Psoas muscle (tissue), 8 donors: ENCODE results near the gene PTPN7. TPM values are rescaled to one million over a fixed set of nuclear protein-coding genes. Genes with fewer than 3 reads are reported as not detected.

Experiments
- ATAC-seq, 4 donors: fragments of 200-7000 bp; cut with Tn5 transposase; one replicate each; pipeline ENCODE4 v1.9.1; 2020; ENCODE audit warnings: moderate library complexity in 3 of 4, mild to moderate bottlenecking in 2 of 4
- DNase-seq, 2 donors: peaks; one replicate each; pipeline ENCODE4 v3.0.0-alpha.2; 2020
- H3K27ac ChIP-seq: fragments of 200-600 bp; one replicate; pipeline ENCODE4 v1.8.0; 2022
- H3K27me3 ChIP-seq, 3 donors: fragments of 200-600 bp in 1 of 3; one replicate each; pipeline versions ENCODE4 v1.6.1 to v1.8.0; 2013 to 2022; ENCODE audit warnings: low read length in 2 of 3, mild to moderate bottlenecking in 2 of 3, moderate library complexity in 1 of 3; ENCODE audit not compliant: insufficient read depth in 3 of 3
- H3K36me3 ChIP-seq, 2 donors: fragments of 200-600 bp in 1 of 2; one replicate each; pipeline versions ENCODE4 v1.6.1 to v1.8.0; 2013 to 2022; ENCODE audit warnings: low read depth in 1 of 2, mild to moderate bottlenecking in 1 of 2, moderate library complexity in 1 of 2; ENCODE audit not compliant: insufficient read depth in 1 of 2
- H3K4me1 ChIP-seq: fragments of 200-600 bp; one replicate; pipeline ENCODE4 v1.8.0; 2022
- H3K4me3 ChIP-seq: fragments of 200-600 bp; one replicate; pipeline ENCODE4 v1.8.0; 2022; ENCODE audit warnings: mild to moderate bottlenecking
- H3K9me3 ChIP-seq: fragments of 200-600 bp; one replicate; pipeline ENCODE4 v1.8.0; 2022
- CTCF ChIP-seq: fragments of 200-600 bp; IDR thresholded peaks from one replicate; pipeline ENCODE4 v1.8.0; 2022; ENCODE audit warnings: antibody characterized with exemption
- WGBS, 3 donors: extraction: QIAGEN DNeasy Blood & Tissue Kit; methylation state at CpG; one replicate each; pipeline versions ENCODE4 v1.1.6 to v1.1.7; 2013; 5-methylcytosine and 5-hydroxymethylcytosine counted together
- intact Hi-C, 2 donors: fragments of 100-400 bp; cut with DNase I; formaldehyde crosslinking; loops; one replicate each; pipeline versions ENCODE4 v1.11.0 to v1.14.2; 2022
- polyA plus RNA-seq, 3 donors: library from polyadenylated mRNA; stranded (reverse); fragments of 200-250 nt; gene quantifications; one replicate each; pipeline ENCODE4 v1.2.3, GENCODE V29; 2013
- total RNA-seq, 4 donors: library from RNA; stranded (reverse); fragmentation: NEBNext Ultra II Directional in 2 of 4; extraction: Animal tissue kit (Norgen Biotek cat#: 25700) in 2 of 4; gene quantifications; one replicate each; pipeline versions ENCODE4 v1.2.1 to v1.2.4, GENCODE V29; 2021 to 2023
- donor health status: healthy with polysubstance abuse.
- donor health status: DM: no; HTN: no; CAD: no; lungs with moderate emphysema.
- donor health status: Bipolar disorder and iron deficiency.
- donor health status: healthy.
- donor health status: DM: yes; HTN: yes; CAD: no.
- donor health status: DM: no; HTN: no; CAD: no.
- donor health status: DM: no; HTN: no; CAD: no.
- donor health status: DM: yes; HTN: yes; CAD: no.

PTPN7 gene
- total and polyA plus RNA-seq, 7 donors: 0.10 to 1.0 (median 0.32) TPM

GRCh38 chr1:202151045-202151444 is 9.4 kb downstream of the PTPN7 start:
- Histone ChIP-seq H3K27ac (no peak overlapping the region), H3K36me3 (no peaks in the 10 kb centered on the region), H3K4me3 (no peak overlapping the region), H3K27me3 (no peaks in the 10 kb centered on the region), H3K4me1 (no peaks in the 10 kb centered on the region), H3K9me3 (no peaks in the 10 kb centered on the region)
- ATAC-seq: no peak
- WGBS, 3 donors: 85 to 96% (median 91%) methylated on average over 2 of the region's 2 CpGs
- TF ChIP-seq CTCF: no peak
- intact Hi-C loops: no loop called here
- DNase-seq: no peak

- intact Hi-C loops: no loop called here
- Histone ChIP-seq H3K4me3 (no peak overlapping the region), H3K27ac (no peak overlapping the region), H3K4me1 (no peaks in the 10 kb centered on the region), H3K36me3 (no peaks in the 10 kb centered on the region), H3K27me3 (no peaks in the 10 kb centered on the region), H3K9me3 (no peaks in the 10 kb centered on the region)
- ATAC-seq (no peak), DNase-seq (no peak)
- WGBS, 3 donors: 91 to 97% (median 96%) methylated on average over 8 of the region's 8 CpGs
- TF ChIP-seq CTCF: no peak
Measured at GRCh38 chr1:202150602-202151001, 9.8 kb downstream of the PTPN7 start.

- Histone ChIP-seq H3K4me3 (no peak overlapping the region), H3K27me3 (no peaks in the 10 kb centered on the region), H3K27ac (no peak overlapping the region), H3K4me1 (peaks cover 4% of the 10 kb centered on the region), H3K9me3 (no peaks in the 10 kb centered on the region), H3K36me3 (no peaks in the 10 kb centered on the region)
- intact Hi-C loops: no loop called here
- no peak for ATAC-seq
- no peak for TF ChIP-seq CTCF
- no peak for DNase-seq
- 74 to 79% (median 79%) methylated on average over 9 of the region's 9 CpGs for WGBS, 3 donors
Measured at GRCh38 chr1:202150187-202150586, 10.2 kb downstream of the PTPN7 start.

GRCh38 chr1:202149566-202149965 is 10.8 kb downstream of the PTPN7 start:
- intact Hi-C loops: no loop called here
- no peak overlapping the region for H3K27ac ChIP-seq

More at GRCh38 chr1:202149566-202149965, 10.8 kb downstream of the PTPN7 start:
- no peaks in the 10 kb centered on the region for H3K27me3 ChIP-seq
- DNase-seq (no peak), ATAC-seq (no peak)
- H3K4me1 ChIP-seq: peaks cover 8% of the 10 kb centered on the region
- no peaks in the 10 kb centered on the region for H3K36me3 ChIP-seq
- H3K4me3 ChIP-seq: no peak overlapping the region
- H3K9me3 ChIP-seq: no peaks in the 10 kb centered on the region
- WGBS, 3 donors: 82 to 86% (median 83%) methylated on average over 4 of the region's 4 CpGs
- TF ChIP-seq CTCF: no peak
